OCI-LY7 (cell line): ENCODE data around the gene GADD45B. TPM values are rescaled to one million over a fixed set of nuclear protein-coding genes. Genes with fewer than 3 reads are reported as not detected.

Source experiments
- BruUV-seq: library from RNA; stranded (reverse); fragments of 400-500 nt; replicated peaks from 2 replicates; lab custom pipeline; 2021; lab: Mats Ljungman, UMichigan
- CTCF ChIA-PET: fragments of 300-600 bp; sonication (Branson Sonifier 250); formaldehyde crosslinking; loops from one replicate; lab custom pipeline; 2022; ENCODE audit warnings: antibody characterized with exemption; ENCODE audit not compliant: unreplicated experiment; lab: Charles Lee
- POLR2A ChIA-PET: fragments of 300-600 bp; sonication (Branson Sonifier 250); formaldehyde crosslinking; loops from one replicate; lab custom pipeline; 2022; ENCODE audit warnings: antibody characterized with exemption; lab: Charles Lee
- DNase-seq: peaks from one replicate; pipeline ENCODE4 v3.0.0-alpha.2; 2015; ENCODE audit warnings: low spot score
- H2AFZ ChIP-seq: fragments of 200-600 bp; sonication (generic), shearing (Covaris generic); 2 replicates; pipeline ENCODE4 v1.6.1; 2014; ENCODE audit warnings: mild to moderate bottlenecking, antibody characterized with exemption, low read length, moderate library complexity
- H3K27ac ChIP-seq: fragments of 200-600 bp; sonication (generic); 2 replicates; pipeline ENCODE4 v1.5.1; 2014; ENCODE audit warnings: mixed run types, low read depth, mild to moderate bottlenecking, moderate library complexity, low read length, inconsistent platforms; ENCODE audit not compliant: poor library complexity, severe bottlenecking
- H3K36me3 ChIP-seq: fragments of 200-600 bp; sonication (generic); 2 replicates; pipeline ENCODE4 v1.6.1; 2014; ENCODE audit warnings: mild to moderate bottlenecking, antibody characterized with exemption, low read length, moderate library complexity, mixed read lengths; ENCODE audit not compliant: insufficient read depth
- H3K4me1 ChIP-seq: fragments of 200-600 bp; sonication (generic); 2 replicates; pipeline ENCODE4 v1.5.1; 2014; ENCODE audit warnings: mild to moderate bottlenecking, low read length; ENCODE audit not compliant: insufficient read depth, poor library complexity, severe bottlenecking
- H3K4me2 ChIP-seq: fragments of 200-600 bp; sonication (generic); 2 replicates; pipeline ENCODE4 v1.6.1; 2014; ENCODE audit warnings: mild to moderate bottlenecking, low read length
- H3K4me3 ChIP-seq: fragments of 200-600 bp; sonication (generic); 2 replicates; pipeline ENCODE4 v1.5.1; 2014; ENCODE audit warnings: mild to moderate bottlenecking, low read depth, low read length; ENCODE audit not compliant: poor library complexity, severe bottlenecking
- H3K79me2 ChIP-seq: fragments of 200-600 bp; sonication (generic); 2 replicates; pipeline ENCODE4 v1.6.1; 2016; ENCODE audit warnings: low read depth, mild to moderate bottlenecking, low read length, moderate library complexity, mixed read lengths; ENCODE audit not compliant: insufficient read depth
- H3K9me2 ChIP-seq: fragments of 200-600 bp; sonication (generic); 2 replicates; pipeline ENCODE4 v1.6.1; 2016; ENCODE audit warnings: mild to moderate bottlenecking, low read length, mixed read lengths; ENCODE audit not compliant: insufficient read depth
- H3K9me3 ChIP-seq: fragments of 200-600 bp; sonication (generic); 2 replicates; pipeline ENCODE4 v1.6.1; 2014; ENCODE audit warnings: mild to moderate bottlenecking, mixed run types, low read length, mixed read lengths
- H4K20me1 ChIP-seq: fragments of 200-600 bp; sonication (generic); 2 replicates; pipeline ENCODE4 v1.6.1; 2014; ENCODE audit warnings: mild to moderate bottlenecking, antibody characterized with exemption, low read length, moderate library complexity, mixed read lengths; ENCODE audit not compliant: insufficient read depth
- EZH2phosphoT487 ChIP-seq: fragments of 200-600 bp; sonication (generic); IDR thresholded peaks from 2 replicates; pipeline ENCODE4 v1.6.1; 2018; ENCODE audit warnings: low read depth, borderline replicate concordance, mild to moderate bottlenecking, mixed run types, antibody characterized with exemption, low read length, moderate library complexity, mixed read lengths
- intact Hi-C: fragments of 100-400 bp; cut with micrococcal nuclease; formaldehyde crosslinking; loops from one replicate; pipeline ENCODE4 v1.10.0; 2022; ENCODE audit not compliant: unreplicated experiment
- total RNA-seq, 2 experiments: library from RNA; depleted of rRNA in 1 of 2; stranded (reverse); fragments of >200 nt in 1 of 2; shearing (Covaris generic) in 1 of 2; gene quantifications; 2 replicates each; pipeline ENCODE4 v1.2.3, GENCODE V29; 2014 to 2022
- TF ChIP-seq, protein P1 (sequence below): fragments of 200-600 bp; sonication (generic); conservative IDR thresholded peaks from 2 replicates; pipeline ENCODE4 v1.5.1; 2014; ENCODE audit warnings: mild to moderate bottlenecking, antibody characterized with exemption, low read length, moderate library complexity, mixed read lengths

Gene GADD45B
- total RNA-seq, 2 experiments from 2014 or later = 40.5 to 98.4 TPM

GRCh38 chr19:2524840-2525723 lies 49.2 kb downstream of the GADD45B start:
- no peak for DNase-seq
- no peak overlapping the region for H3K4me2 ChIP-seq
- H4K20me1 ChIP-seq = no peaks in the 10 kb centered on the region

GRCh38 chr19:2527171-2527570 lies 51.2 kb downstream of the GADD45B start:
- ChIA-PET CTCF (no interaction called here), POLR2A (no interaction called here)
- no peaks in the 10 kb centered on the region for H3K36me3 ChIP-seq
- no peaks in the 10 kb centered on the region for H3K9me3 ChIP-seq
- H2AFZ ChIP-seq = no peak overlapping the region
- no peak for DNase-seq
- no peaks in the 10 kb centered on the region for H4K20me1 ChIP-seq
- no peak overlapping the region for H3K27ac ChIP-seq
- no peak overlapping the region for H3K4me3 ChIP-seq
- BruUV-seq = no TSS peak
- TF ChIP-seq, protein P1, sequence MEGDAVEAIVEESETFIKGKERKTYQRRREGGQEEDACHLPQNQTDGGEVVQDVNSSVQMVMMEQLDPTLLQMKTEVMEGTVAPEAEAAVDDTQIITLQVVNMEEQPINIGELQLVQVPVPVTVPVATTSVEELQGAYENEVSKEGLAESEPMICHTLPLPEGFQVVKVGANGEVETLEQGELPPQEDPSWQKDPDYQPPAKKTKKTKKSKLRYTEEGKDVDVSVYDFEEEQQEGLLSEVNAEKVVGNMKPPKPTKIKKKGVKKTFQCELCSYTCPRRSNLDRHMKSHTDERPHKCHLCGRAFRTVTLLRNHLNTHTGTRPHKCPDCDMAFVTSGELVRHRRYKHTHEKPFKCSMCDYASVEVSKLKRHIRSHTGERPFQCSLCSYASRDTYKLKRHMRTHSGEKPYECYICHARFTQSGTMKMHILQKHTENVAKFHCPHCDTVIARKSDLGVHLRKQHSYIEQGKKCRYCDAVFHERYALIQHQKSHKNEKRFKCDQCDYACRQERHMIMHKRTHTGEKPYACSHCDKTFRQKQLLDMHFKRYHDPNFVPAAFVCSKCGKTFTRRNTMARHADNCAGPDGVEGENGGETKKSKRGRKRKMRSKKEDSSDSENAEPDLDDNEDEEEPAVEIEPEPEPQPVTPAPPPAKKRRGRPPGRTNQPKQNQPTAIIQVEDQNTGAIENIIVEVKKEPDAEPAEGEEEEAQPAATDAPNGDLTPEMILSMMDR = no peak
- TF ChIP-seq EZH2phosphoT487 = no peak
- no peaks in the 10 kb centered on the region for H3K9me2 ChIP-seq
- intact Hi-C loops = no loop called here
- no peak overlapping the region for H3K4me2 ChIP-seq
- H3K4me1 ChIP-seq = no peaks in the 10 kb centered on the region
- no peaks in the 10 kb centered on the region for H3K79me2 ChIP-seq

More at GRCh38 chr19:2524840-2525723, 49.2 kb downstream of the GADD45B start:
- TF ChIP-seq EZH2phosphoT487 = no peak
- TF ChIP-seq, protein P1 = no peak
- H3K27ac ChIP-seq = no peak overlapping the region
- H2AFZ ChIP-seq = no peak overlapping the region
- CTCF ChIA-PET = no interaction called here
- H3K9me3 ChIP-seq = no peaks in the 10 kb centered on the region
- H3K36me3 ChIP-seq = no peaks in the 10 kb centered on the region
- H3K4me3 ChIP-seq = no peak overlapping the region
- BruUV-seq = no TSS peak
- POLR2A ChIA-PET = no interaction called here
- intact Hi-C loops = no loop called here
- no peaks in the 10 kb centered on the region for H3K79me2 ChIP-seq
- no peaks in the 10 kb centered on the region for H3K9me2 ChIP-seq
- no peaks in the 10 kb centered on the region for H3K4me1 ChIP-seq

DNA sequence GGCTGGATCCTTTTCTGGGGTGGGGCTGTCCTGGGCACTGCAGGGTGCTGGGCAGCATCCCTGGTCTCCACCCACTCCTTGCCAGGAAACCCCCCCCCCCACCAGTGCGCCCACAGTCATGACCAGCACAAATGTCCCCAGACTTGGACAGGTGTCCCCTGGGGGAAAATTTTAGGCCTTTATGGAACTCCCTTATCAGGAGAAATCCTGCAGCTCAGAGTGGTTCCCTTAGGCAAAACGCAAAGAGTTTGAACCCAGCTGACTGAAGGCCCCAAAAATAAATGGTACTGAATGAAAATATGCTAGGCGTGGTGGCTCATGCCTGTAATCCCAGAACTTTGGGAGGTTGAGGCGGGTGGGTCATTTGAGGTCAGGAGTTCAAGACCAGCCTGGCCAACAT lies 51.8 kb downstream of the GADD45B start:
- no TSS peak for BruUV-seq
- Histone ChIP-seq H3K4me2 (no peak overlapping the region), H3K27ac (no peak overlapping the region), H3K9me3 (no peaks in the 10 kb centered on the region; the same call in 1 of the 2 replicates), H3K79me2 (no peaks in the 10 kb centered on the region), H3K4me3 (no peak overlapping the region), H3K4me1 (no peaks in the 10 kb centered on the region), H3K36me3 (no peaks in the 10 kb centered on the region), H3K9me2 (no peaks in the 10 kb centered on the region), H2AFZ (no peak overlapping the region), H4K20me1 (no peaks in the 10 kb centered on the region)
- TF ChIP-seq, protein P1 = no peak
- ChIA-PET CTCF (no interaction called here), POLR2A (no interaction called here)
- intact Hi-C loops = no loop called here
- DNase-seq = no peak
